Activated CD4-positive, alpha-beta T cell treated with anti-CD3 and anti-CD28 coated beads, Interleukin-2, amount 10 ng/mL, durations not matched to agents 7 days and 5 days (primary cell): ENCODE measurements around the gene CTPS2. TPM values are rescaled to one million over a fixed set of nuclear protein-coding genes. Genes with fewer than 3 reads are reported as not detected.
"Not testable (repeated sequence)": the region's sequence is repeated elsewhere in the genome, so short reads cannot be mapped to it uniquely, and the experiment has no call there.

Experiments
- CTCF ChIA-PET: fragments of 350-600 bp; sonication (Branson Sonifier 250); formaldehyde crosslinking; loops from one replicate; lab custom pipeline; 2021; ENCODE audit warnings: antibody characterized with exemption; lab: Charles Lee
- POLR2A ChIA-PET: fragments of 350-600 bp; sonication (Branson Sonifier 250); formaldehyde crosslinking; loops from one replicate; lab custom pipeline; 2021; ENCODE audit warnings: antibody characterized with exemption; lab: Charles Lee
- DNase-seq: peaks from one replicate; pipeline ENCODE4 v3.0.0-alpha.2; 2020
- H3K27ac Mint-ChIP-seq: one replicate; pipeline ENCODE4 v1.8.0; 2021; ENCODE audit warnings: mild to moderate bottlenecking, moderate library complexity, mixed read lengths
- H3K27me3 Mint-ChIP-seq: one replicate; pipeline ENCODE4 v1.8.0; 2021; ENCODE audit warnings: mixed read lengths
- H3K36me3 Mint-ChIP-seq: one replicate; pipeline ENCODE4 v1.8.0; 2021; ENCODE audit warnings: low read depth, mixed read lengths
- H3K4me1 Mint-ChIP-seq: one replicate; pipeline ENCODE4 v1.8.0; 2021; ENCODE audit warnings: mixed read lengths
- H3K4me3 Mint-ChIP-seq: one replicate; pipeline ENCODE4 v1.8.0; 2021; ENCODE audit warnings: mild to moderate bottlenecking, moderate library complexity, mixed read lengths
- H3K9me3 Mint-ChIP-seq: one replicate; pipeline ENCODE4 v1.8.0; 2021; ENCODE audit warnings: mixed read lengths
- total RNA-seq, 2 experiments: library from RNA; stranded (reverse); gene quantifications; one replicate each; pipeline ENCODE4 v1.2.3, GENCODE V29; 2021

The CTPS2 gene
- total RNA-seq, 2 experiments from 2014 or later, result 4.0 to 4.1 TPM

DNA sequence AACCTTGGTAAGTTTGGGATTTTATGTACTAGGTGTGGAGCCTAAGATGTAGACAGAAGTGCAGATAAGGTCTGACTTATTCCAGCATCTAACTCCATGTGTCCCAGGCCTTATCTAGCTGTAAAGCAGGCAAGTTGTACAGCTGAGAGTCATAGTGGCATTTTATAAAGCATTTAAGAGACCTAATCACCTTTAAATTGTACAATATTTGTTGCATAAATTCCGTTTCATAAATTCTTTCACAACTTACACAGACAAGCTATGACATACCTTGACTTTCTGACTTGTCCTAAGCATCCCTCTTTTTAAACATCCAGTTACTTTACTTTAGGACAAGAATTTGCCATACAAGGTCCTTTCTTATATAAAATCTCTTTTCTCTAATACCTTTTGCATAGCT is 18.0 kb upstream of the CTPS2 start:
- Mint-ChIP-seq H3K4me1 (peaks cover 3% of the 10 kb centered on the region), H3K27me3 (no peaks in the 10 kb centered on the region), H3K9me3 (no peaks in the 10 kb centered on the region), H3K36me3 (peaks cover 4% of the 10 kb centered on the region), H3K4me3 (no peak overlapping the region), H3K27ac (no peak overlapping the region)
- DNase-seq, result no peak
- ChIA-PET POLR2A (no interaction called here), CTCF (interaction anchor here (1.9 kb wide), 1 partner anchor 9 kb away, joined by 5 read pairs; no protein-coding TSS in a partner anchor)

DNA sequence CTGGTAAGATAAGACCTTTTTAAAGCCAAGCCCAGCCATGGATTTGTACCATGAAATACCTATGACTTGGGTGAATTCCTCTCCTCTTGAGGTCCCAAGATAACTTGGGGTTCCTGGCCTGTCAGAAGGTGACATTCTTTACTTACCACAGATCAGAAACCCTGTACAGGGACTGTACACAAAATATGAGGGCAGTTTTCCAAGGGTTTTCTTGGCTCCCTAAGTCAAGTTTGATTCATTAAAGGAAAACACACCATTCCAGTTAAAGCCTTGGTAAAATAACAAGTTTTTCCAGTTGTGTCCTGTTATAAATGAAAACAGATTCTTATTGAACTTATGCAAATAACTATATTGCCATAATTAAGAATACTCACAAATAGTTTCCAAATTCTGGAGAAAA is 15.2 kb upstream of the CTPS2 start:
- Mint-ChIP-seq H3K9me3 (no peaks in the 10 kb centered on the region), H3K4me3 (no peak overlapping the region), H3K4me1 (peaks cover 5% of the 10 kb centered on the region), H3K27me3 (no peaks in the 10 kb centered on the region), H3K36me3 (peaks cover 4% of the 10 kb centered on the region), H3K27ac (no peak overlapping the region)
- ChIA-PET CTCF (no interaction called here), POLR2A (no interaction called here)
- no peak for DNase-seq

DNA sequence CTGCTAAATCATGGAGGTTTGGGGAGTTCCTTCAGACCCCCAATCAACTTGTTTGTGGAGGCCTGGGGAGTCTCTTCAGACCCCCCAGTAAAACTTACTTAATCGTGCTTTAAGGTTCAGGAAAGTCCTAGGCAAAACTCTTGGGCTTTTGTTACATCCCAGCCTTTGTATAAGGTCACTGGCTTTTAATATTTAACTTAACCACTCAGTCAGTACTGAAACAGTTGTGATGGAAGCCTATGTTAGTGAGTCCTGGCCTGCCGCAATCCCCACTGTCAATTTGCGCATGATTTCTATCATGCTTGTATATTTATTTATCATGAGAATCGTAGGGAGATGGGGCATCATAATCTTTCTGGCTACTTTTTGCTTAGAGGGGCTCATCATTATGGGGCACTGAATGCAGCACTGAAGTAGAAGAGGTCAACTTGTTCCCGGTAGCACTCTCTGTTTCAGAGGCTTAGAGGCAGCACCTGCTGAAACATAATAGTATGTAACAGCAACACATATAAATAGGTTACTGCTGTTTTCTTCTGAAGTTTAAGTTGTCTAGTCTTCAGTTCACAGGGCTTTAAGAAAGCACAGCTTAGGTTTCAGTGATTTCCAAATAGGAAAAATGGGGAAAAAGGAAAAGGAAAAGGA is 14.0 kb upstream of the CTPS2 start:
- POLR2A ChIA-PET, CTCF ChIA-PET, H3K36me3 Mint-ChIP-seq, H3K4me3 Mint-ChIP-seq, H3K9me3 Mint-ChIP-seq, DNase-seq, H3K27ac Mint-ChIP-seq, H3K4me1 Mint-ChIP-seq, H3K27me3 Mint-ChIP-seq: not testable (repeated sequence)

DNA sequence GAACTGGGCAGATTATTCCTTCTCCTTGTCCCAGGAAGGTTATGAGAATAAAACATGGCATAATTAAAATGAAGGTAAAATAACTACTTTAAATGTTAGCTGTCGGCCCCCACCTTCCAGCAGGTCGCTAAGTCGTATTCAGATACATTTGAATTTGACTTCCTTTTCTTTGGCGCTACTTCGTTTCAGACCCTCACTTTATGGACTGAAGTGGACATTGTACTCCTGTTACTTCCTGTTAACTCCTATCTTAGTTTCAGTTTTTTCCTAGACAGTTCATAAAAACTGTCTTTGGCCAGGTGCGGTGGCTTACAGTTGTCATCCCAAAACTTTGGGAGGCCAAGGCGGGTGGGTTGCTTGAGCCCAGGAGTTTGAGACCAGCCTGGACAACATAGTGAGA is 12.6 kb upstream of the CTPS2 start:
- CTCF ChIA-PET, result interaction anchor here (1.4 kb wide), 1 partner anchor 15 kb away, joined by 5 read pairs; no protein-coding TSS in a partner anchor
- Mint-ChIP-seq H3K27me3 (no peaks in the 10 kb centered on the region), H3K4me3 (no peak overlapping the region), H3K27ac (no peak overlapping the region), H3K4me1 (peaks cover 16% of the 10 kb centered on the region), H3K36me3 (peaks cover 4% of the 10 kb centered on the region), H3K9me3 (no peaks in the 10 kb centered on the region)
- POLR2A ChIA-PET, result no interaction called here
- DNase-seq, result no peak

DNA sequence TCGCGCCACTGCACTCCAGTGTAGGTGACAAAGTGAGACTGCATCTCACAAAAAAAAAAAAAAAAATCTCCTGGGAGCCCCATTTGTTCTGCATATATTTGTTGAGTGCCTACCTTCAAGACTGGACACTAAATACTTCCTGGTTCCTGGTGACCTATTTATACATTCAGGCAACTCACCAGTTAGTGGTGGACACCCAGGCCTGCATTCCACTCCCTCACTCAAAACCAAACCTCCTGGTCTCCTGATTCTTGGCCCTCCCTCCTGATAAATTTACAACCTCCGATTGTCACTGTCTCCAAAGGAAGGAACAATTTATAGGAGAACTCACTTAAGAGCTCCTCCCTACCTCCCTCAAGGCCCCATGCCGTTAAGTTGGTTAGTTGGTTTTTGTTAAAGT is 10.0 kb upstream of the CTPS2 start:
- Mint-ChIP-seq H3K36me3 (peaks cover 4% of the 10 kb centered on the region), H3K9me3 (no peaks in the 10 kb centered on the region), H3K27ac (no peak overlapping the region), H3K4me1 (peaks cover 24% of the 10 kb centered on the region), H3K4me3 (no peak overlapping the region), H3K27me3 (no peaks in the 10 kb centered on the region)
- ChIA-PET CTCF (interaction anchor here (0.8 kb wide), 1 partner anchor 20 kb away, joined by 3 read pairs; no protein-coding TSS in a partner anchor), POLR2A (interaction anchor here (0.6 kb wide), 1 partner anchor 10 kb away, joined by 3 read pairs; the partner anchor contains the start of gene CTPS2)
- no peak for DNase-seq

DNA sequence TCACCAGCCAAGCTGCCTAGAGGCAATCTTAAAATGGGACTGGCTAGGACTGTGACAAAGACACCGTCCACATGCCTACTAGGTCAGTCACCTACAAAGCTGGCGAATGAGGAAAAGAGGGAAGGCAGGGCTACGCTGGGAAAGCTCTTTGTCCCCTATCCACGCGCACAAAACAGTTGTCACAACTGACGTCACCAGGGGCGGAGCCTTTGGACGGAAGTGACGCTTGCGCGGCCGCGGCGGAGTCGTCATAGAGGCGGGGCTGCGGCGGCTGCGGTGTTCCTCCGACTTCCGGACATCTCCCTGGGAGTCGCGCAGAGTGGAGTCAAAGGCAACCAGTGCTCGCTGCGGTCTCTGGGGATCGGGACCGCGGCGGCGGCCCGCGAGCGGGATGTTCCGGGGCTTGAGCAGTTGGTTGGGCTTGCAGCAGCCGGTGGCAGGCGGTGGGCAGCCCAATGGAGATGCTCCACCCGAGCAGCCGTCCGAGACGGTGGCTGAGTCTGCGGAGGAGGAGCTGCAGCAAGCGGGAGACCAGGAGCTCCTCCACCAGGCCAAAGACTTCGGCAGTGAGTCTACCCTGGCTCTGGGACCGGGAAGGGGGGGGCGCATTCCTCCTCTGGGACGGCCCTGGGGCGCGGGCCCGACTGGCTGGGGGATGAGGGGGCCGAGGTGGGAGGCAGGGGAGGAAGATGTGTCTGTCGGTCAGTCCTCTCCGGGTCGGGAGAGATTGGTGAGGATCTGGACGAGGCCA is 7.0 kb upstream of the CTPS2 start, which contains the start of gene SYAP1:
SYAP1 (plus strand) TSS at position 279 of the 751 bp plus-strand sequence; CDS start at position 392, 113 bp downstream.
- peak within 1 kb of the TSS; percentile 98 for H3K27ac Mint-ChIP-seq
- POLR2A ChIA-PET, result no interaction called here
- H3K4me3 Mint-ChIP-seq, result peak within 1 kb of the TSS; percentile 87
- H3K9me3 Mint-ChIP-seq, result no peaks in the 10 kb centered on the region
- H3K27me3 Mint-ChIP-seq, result no peaks in the 10 kb centered on the region
- CTCF ChIA-PET, result interaction anchor here (0.6 kb wide), 2 partner anchors 102 to 1706 kb away, joined by 3 read pairs; partner anchors contain the start of gene CDKL5
- H3K36me3 Mint-ChIP-seq, result no peaks in the 10 kb centered on the region
- DNase-seq, result peak; percentile 90
- H3K4me1 Mint-ChIP-seq, result peaks cover 24% of the 10 kb centered on the region

DNA sequence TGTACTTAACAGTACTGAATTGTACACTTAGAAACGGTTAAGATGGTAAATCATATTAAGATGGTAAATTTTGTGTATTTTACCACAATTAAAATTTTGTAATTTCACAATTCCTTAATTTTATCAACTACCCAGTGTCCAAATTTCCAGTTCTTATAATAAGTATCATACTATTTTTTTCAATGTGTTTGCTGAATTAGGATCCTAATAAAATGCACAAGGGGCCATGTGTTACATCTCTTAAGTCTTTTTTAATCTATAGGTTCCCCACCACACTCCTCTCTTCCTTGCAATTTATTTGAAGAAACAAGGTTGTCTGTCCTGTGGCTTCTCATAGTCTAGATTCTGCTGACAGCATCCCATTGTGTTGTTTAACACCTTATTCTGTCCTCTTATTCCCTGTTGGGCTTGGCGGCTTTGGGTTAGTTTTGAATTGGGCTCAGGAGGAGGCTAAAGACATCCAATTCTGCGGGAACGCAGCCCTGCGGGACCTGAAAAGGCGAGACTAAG is 6.4 kb upstream of the CTPS2 start:
- Mint-ChIP-seq H3K4me3 (peak overlapping the region; percentile 87), H3K9me3 (no peaks in the 10 kb centered on the region), H3K36me3 (no peaks in the 10 kb centered on the region), H3K27ac (peak overlapping the region; percentile 98), H3K4me1 (peaks cover 26% of the 10 kb centered on the region), H3K27me3 (no peaks in the 10 kb centered on the region)
- CTCF ChIA-PET, result interaction anchor here (0.6 kb wide), 1 partner anchor 1706 kb away, joined by 3 read pairs; the partner anchor contains the start of gene CDKL5
- DNase-seq, result no peak
- POLR2A ChIA-PET, result no interaction called here

DNA sequence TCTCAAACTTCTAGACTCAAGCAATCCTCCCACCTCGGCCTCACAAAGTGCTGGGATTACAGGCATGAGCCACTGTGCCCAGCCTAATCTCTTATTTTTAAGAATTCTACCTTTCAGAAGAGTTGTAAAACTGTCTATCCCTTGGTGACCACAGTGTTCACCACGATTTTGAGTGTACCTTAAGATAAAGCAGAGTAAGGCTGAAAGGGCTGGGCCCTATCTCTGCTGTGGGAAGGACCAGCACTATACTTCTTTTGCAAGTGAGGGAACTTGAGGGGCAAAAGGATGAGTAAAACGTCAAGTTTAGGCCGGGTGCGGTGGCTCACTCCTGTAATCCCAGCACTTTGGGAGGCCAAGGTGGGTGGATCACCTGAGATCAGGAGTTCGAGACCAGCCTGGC is 4.0 kb upstream of the CTPS2 start:
- H3K27ac Mint-ChIP-seq, H3K27me3 Mint-ChIP-seq, POLR2A ChIA-PET, DNase-seq, H3K4me3 Mint-ChIP-seq, H3K36me3 Mint-ChIP-seq, H3K9me3 Mint-ChIP-seq, CTCF ChIA-PET: not testable (repeated sequence)
- H3K4me1 Mint-ChIP-seq, result peaks cover 30% of the 10 kb centered on the region

DNA sequence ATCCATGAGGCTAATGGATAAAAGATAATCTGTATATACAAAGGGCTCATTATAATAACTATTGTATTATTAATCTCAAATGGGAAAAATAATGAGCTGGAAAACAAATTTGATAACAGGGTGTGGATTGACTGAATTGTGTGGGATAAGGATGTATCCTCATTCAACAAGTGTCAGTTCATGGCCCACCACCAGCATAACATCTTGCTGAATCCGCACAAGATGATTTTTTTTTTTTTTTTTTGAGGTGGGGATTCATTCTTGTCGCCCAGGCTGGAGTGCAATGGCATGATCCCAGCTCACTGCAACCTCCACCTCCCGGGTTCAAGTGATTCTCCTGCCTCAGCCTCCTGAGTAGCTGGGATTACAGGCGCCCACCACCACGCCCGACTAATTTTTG is 3.2 kb upstream of the CTPS2 start:
- CTCF ChIA-PET, POLR2A ChIA-PET, H3K27me3 Mint-ChIP-seq, H3K27ac Mint-ChIP-seq, H3K36me3 Mint-ChIP-seq, H3K9me3 Mint-ChIP-seq, DNase-seq, H3K4me3 Mint-ChIP-seq: not testable (repeated sequence)
- H3K4me1 Mint-ChIP-seq, result peaks cover 30% of the 10 kb centered on the region

DNA sequence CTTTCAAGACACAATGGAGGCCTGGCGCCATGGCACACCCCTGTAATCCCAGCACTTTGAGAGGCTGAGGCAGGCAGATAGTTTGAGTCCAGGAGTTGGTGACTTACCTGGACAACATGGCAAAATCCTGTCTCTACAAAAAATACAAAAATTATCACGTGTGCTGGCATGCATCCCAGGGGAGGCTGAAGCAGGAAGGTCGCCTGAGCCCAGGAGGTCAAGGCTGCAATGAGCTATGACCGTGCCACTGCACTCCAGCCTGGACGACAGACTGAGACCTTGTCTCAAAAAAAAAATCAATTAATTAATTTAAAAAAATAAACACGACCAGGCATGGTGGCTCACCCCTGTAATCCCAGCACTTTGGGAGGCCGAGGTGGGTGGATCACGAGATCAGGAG is 2.0 kb upstream of the CTPS2 start:
- CTCF ChIA-PET, result interaction anchor here (1.0 kb wide), 1 partner anchor 18 kb away, joined by 3 read pairs; no protein-coding TSS in a partner anchor
- POLR2A ChIA-PET, result no interaction called here
- H3K27ac Mint-ChIP-seq, result no peak overlapping the region

DNA sequence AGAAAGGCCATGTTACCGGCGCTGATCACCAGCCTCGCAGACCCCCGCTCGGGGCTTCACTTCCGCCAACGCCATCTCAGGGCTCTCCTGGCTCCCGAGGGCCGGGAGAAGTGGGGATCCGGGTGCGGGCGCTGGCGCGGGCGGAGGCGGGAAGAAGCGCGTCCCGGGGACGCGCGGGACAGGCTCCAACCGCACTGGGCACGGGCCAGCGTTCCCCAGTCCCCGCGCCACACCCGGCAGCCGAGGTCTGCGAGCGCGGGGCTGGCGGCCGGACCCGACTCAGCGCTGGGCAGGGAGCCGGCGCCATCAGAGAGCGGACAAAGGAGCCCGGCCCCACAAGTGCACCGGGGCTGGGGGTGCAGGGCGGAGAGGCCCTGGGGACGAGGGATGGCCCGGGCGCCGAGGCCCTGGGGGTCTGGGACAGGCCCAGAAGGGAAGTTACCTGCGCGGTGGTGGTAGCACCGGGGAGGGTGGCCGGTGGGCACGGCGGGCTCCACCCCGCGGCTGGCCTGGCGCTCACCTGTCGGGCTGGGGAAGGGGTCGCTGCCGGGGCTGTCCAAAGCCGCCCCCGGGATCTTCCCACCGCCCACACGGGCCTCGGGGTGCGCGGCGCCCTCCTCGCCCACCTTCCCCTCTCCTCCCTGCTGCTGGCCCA is 449 bp downstream of the CTPS2 start:
- Mint-ChIP-seq H3K27ac (peak overlapping the region; percentile 87), H3K9me3 (no peaks in the 10 kb centered on the region), H3K4me3 (peak overlapping the region; percentile 82), H3K36me3 (peaks cover 3% of the 10 kb centered on the region), H3K4me1 (peaks cover 18% of the 10 kb centered on the region), H3K27me3 (no peaks in the 10 kb centered on the region)
- DNase-seq, result peak; percentile 5
- POLR2A ChIA-PET, result no interaction called here
- CTCF ChIA-PET, result interaction anchor here (0.6 to 0.9 kb wide), 2 partner anchors 12 to 1833 kb away, joined by 3 to 4 read pairs; no protein-coding TSS in a partner anchor

More for the DNA sequence above, 2.0 kb upstream of the CTPS2 start:
- Mint-ChIP-seq H3K4me1 (peaks cover 24% of the 10 kb centered on the region), H3K4me3 (no peak overlapping the region), H3K36me3 (peaks cover 3% of the 10 kb centered on the region), H3K27me3 (no peaks in the 10 kb centered on the region), H3K9me3 (no peaks in the 10 kb centered on the region)
- DNase-seq, result no peak

DNA sequence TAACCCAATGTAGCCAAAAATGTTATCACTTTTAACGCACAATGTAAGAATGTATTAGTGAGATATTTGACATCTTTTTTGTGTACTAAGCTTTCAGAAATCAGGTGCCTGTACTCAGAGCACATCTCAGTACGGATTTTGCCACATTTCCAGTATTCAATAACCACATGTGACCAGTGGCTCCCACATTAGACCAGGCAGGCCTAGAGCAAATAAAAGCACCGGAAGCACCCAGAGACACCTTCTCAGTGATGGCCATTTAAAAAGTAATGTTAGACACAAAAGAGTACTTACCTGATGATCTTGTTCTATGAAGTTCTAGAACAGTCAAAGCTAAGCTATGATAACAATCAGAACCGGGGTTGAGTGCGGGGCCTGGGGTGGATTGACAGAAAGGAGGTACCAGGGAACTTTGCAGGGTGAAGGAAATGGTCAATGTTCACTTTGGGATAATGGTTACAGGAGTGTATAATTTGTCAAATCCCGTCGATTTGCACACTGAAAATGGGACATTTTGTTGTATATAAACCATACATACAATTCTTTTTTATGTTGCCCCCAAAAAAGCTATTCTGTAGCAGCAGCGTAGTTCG is 1.2 kb downstream of the CTPS2 start:
- CTCF ChIA-PET, result no interaction called here

More for the DNA sequence above, 1.2 kb downstream of the CTPS2 start:
- Mint-ChIP-seq H3K4me1 (peaks cover 18% of the 10 kb centered on the region), H3K36me3 (peaks cover 3% of the 10 kb centered on the region), H3K27me3 (no peaks in the 10 kb centered on the region), H3K27ac (peak overlapping the region; percentile 81), H3K9me3 (no peaks in the 10 kb centered on the region), H3K4me3 (peak overlapping the region; percentile 70)
- DNase-seq, result no peak
- POLR2A ChIA-PET, result interaction anchor here (0.6 kb wide), 1 partner anchor 1025 kb away, joined by 4 read pairs; no protein-coding TSS in a partner anchor
